ENCODE measurements around the gene PLA1A.
A peak's percentile ranks its signal among the peaks of the same experiment; 100 is the strongest.
"Not testable (repeated sequence)": the region's sequence is repeated elsewhere in the genome, so short reads cannot be mapped to it uniquely, and the experiment has no call there.

Gene PLA1A

DNA sequence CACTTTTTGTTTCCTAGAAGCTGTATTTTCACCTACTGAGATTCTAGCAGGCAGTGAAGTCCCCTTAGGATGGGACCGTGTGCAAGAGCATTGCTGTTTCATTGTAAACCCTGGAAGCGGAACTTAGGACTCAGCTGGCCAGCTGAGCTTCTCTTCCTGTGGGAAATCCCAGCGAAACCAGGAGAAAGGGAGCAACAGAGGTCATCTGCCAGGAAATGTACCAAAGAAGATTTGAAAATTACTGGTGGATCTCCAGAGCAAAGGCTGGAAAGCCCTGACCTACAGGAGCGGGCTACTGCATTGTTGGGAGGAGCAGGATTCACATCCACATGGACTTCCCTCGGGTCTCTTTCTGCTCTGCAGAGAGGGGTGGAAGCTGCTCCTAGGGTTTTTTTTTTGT lies 26.0 kb upstream of the PLA1A start:
- DNase-seq (ENCODE audit: extremely low spot score, insufficient read length, low read depth) = no peak
- FAIRE-seq = no peak

DNA sequence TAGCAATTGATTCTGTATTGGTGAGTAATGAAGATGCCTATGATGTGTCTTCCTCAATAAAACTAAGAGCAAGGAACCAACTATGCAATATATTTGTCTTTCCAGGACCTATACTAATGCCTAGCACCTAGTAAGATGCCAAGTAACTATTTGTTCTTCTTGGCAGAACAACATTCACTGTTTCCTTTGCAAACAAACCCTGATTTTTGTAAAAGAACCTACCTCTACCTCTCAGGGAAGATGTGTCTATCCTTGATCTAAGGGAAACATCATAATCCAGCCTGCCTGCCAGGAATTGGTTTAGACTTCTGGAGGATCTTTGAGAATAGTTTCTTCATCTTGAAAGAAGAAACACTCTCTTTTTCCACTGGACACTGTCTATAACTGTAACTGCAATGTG lies 22.2 kb upstream of the PLA1A start:
- FAIRE-seq (no peak), DNase-seq (ENCODE audit: extremely low spot score, insufficient read length, low read depth) (no peak)

DNA sequence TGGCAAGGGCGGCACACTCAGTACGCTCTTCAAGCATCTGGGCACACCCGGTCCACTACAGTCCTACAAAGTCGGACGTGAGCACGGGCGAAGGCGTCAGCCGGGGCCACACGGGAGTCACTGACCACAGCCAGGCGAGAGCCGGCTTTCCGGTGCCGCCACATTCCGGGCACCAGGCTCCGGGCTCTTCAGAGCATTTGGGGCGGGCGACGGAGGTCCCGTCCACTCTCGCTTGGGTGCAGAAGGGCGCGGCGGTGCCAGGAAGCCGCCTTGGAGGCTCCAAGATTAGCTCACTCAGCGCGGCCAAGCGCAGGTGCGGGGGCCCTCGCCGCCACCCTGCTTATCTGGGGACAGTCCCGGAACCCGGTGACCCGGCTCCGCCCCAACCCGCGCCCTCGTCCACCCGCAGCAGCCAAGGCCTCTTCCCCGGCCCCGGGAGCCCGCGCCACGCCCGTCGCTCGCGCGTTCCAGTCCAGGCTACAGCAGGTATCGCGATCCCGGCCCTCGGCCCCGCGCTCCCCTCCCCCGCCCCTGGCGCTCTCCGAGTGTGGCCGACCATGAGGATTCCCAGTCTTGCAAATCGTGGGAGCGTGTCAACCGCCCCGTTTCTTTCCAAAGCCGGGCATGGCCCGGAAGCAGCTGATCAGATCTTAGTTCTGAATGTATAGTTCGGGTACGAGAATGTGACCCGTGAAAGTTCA lies 18.2 kb upstream of the PLA1A start, which contains the start of gene ADPRH:
TSS of gene ADPRH (plus strand) at position 127 of the 701 bp plus-strand sequence. CDS start 2,678 bp downstream, outside the sequence.
- FAIRE-seq = no peak
- peak; percentile 58 for DNase-seq (ENCODE audit: extremely low spot score, insufficient read length, low read depth)

DNA sequence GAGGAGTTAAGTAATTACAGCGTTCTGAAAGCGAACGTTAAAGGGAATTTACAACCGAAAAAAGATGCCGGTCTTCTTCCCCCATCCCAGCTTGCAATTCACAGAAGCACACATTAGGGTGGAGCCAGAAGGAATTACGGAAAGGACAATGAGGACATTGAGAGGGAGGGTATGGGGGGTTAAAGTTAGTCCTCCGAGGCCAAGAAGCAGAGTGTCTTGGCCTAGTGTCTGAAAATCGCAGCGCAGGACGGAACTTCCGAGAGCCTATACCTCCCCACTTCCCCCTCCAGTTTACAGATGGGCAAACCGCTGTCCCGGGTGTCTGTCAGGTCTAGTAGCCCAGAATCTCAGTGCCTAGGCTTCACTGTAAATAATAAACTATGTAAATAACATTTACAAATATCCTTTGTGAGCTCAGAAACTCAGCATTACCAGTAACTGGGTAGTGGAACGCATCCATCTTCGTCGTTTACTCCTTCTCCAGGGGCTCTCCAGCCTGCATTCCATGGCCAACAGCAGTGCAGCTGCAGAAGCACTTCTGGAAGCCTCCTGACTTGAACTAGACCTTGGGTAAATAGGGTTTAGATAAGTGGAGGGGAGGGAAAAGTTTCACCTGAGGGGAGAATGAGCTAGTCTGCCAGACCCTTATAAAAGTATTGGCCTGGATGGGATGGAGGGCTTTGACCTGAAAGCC lies 17.5 kb upstream of the PLA1A start:
- DNase-seq (ENCODE audit: extremely low spot score, insufficient read length, low read depth) (no peak), FAIRE-seq (peak; percentile 99)

DNA sequence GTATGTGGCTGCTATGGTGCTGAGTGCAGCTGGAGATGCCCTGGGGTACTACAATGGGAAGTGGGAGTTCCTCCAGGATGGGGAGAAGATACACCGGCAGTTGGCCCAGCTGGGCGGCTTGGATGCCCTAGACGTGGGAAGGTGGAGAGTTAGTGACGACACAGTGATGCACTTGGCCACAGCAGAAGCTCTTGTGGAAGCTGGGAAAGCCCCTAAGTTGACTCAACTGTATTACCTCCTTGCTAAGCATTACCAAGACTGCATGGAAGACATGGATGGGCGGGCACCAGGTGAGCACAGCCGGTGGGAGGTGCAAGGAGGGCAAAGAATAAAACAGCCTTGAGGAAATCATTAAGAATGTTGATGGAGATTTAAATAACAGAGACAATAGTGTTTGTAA lies 15.5 kb upstream of the PLA1A start:
- DNase-seq (ENCODE audit: extremely low spot score, insufficient read length, low read depth) (no peak), FAIRE-seq (peak; percentile 66)

DNA sequence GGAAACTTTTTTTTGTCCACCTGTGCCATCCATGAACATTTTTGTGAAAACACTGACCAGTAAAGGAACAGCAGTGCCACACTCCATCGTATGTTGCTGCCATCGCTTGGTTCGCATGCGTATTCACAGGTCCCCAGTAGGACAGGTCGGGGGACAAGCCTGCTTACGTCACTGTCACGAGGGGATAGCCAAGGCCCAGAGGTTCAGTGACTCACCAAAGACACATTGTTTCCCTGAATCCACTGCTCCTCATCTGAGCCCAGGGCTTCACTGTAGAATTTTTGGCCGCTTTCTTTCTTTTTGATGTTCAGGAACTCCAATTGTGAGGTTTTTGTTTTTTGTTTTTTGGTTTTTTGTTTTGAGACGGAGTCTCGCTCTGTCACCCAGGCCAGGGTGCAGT lies 12.5 kb upstream of the PLA1A start:
- FAIRE-seq (no peak), DNase-seq (ENCODE audit: extremely low spot score, insufficient read length, low read depth) (no peak)

DNA sequence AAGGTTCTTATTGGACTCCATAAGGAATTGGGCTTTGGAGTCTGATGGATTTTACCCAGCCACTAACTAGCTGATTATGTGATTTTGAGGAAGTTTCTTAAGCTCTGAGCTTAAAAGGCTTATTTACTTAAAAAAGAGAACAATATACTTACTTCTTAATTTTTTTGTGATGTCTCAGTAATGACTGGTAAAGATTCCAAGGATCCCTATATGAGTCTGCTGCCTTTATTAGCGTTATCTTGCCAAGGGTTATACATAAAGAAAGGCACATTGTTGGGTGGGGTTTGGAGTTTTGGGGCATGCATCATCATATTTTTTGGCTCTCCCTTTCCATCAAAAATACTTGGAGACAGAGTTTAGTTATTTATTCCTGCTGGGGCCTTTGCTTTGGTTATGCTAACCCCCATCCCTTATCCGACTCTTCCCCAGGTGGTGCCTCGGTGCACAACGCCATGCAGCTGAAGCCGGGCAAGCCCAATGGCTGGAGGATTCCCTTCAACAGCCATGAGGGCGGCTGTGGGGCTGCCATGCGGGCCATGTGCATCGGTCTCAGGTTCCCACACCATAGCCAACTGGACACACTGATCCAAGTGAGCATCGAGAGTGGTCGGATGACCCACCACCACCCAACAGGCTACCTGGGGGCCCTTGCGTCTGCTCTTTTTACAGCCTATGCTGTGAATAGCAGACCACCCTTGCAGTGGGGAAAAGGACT lies 11.7 kb upstream of the PLA1A start:
- DNase-seq (ENCODE audit: extremely low spot score, insufficient read length, low read depth) (no peak), FAIRE-seq (no peak)

DNA sequence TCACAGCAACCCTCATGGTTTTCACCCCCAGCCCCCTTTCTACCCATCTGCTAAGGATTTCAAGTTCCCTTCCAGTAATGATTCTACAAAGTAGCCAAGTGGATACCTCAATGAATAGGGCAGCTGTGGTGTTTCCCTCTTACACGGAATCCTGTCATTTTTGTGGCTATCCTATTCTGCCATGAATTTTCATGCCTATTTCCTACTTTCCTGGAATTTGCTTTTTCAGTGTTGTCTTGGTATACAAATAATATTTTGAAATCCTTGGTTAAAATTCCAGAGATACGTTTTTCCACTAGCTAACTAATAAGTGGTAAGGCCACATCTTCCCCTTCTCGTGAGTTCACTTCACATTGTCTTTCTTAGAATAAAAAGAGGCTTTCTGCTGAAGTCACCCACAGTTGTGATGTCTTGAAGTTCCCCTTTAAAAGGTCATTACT lies 10.9 kb upstream of the PLA1A start:
- DNase-seq (ENCODE audit: extremely low spot score, insufficient read length, low read depth) (no peak), FAIRE-seq (no peak)

DNA sequence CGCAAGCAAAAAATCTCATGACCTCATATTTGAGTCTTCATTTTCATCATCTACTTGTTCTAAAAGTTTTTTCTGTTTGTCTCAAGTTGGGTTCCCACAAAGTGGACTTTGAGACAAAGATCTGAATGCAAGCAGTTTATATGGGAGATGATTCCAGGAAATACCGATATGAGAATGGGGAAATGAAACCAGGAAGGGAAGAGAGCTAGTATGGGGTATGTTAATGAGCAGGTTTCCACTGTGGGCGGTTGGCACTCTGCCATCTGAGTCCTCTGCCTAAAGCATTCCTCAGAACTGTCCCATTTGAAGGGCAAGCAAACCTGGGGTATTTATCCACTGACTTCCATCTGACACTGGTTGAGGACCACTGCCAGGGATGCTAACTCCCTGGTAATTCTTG lies 9.6 kb upstream of the PLA1A start:
- no peak for DNase-seq (ENCODE audit: extremely low spot score, insufficient read length, low read depth)
- peak; percentile 90 for FAIRE-seq

DNA sequence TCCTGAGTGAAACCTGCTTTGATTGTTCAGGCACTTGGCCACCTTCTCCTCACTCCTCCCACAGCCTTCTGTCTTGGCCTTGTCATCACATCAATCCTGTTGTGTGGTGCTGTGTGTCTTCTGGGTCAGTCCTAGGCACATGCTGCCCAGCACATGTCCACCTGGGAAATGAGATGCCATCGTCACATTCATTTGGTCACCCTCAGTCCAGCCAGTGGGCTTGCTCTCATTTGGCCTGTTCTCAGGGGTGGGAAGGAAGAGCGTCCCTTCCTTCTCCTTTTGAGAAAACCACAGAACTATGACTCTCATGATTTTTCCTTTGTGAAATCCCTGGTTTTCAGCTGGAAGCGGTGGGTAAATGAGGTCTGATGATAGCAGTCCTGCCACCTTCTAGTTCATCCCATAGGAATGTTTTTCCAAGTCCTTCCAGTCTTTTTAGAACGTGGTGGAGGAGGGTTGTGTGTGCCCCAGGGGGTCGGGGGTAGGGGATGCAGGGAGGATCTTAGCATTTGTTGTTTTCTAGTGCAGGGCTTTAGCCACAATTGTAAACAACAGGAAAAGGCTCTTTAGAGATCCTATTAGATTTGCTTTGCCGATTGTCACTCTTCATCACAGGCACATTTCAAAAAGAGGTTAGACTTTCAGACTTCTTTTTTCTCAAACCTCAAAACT lies 8.4 kb upstream of the PLA1A start:
- FAIRE-seq (peak; percentile 29), DNase-seq (ENCODE audit: extremely low spot score, insufficient read length, low read depth) (no peak)

DNA sequence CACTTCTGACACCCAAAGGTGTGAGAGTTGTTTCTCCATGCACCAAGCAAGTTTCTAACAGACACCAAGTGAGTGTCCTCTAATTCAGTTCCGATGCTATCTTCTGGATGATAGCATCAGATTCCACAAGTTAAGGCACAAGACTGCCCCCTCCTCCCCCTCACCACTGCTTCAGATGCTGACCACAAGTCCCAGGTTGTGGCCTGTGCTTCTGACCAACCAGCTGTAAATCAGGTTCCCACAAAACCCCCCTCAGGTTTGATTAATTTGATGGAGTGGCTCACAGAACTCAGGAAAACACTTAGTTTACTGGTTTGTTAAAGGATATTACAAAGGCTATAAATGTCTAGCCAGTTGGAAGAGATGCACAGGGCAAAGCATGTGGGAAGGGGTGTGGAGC lies 7.0 kb upstream of the PLA1A start:
- DNase-seq (ENCODE audit: extremely low spot score, insufficient read length, low read depth) = no peak
- peak; percentile 21 for FAIRE-seq

DNA sequence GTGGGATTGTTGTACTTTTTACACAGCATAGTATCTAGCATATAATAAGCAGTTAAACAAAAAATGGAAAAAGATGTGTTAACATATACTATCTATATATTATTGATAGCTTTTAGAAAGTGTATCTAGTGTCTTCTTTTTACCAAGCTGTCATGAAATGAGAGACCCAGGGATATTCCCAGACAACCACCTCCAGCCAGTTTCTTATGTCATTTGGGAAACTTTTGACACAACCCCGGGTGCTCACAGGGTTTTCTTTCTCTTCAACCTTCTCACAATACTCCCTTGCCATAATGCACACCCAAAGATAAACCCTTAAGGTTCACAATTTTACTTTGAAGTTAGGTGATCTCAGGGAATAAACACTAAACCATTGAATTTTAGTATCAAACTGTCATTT lies 4.8 kb upstream of the PLA1A start:
- DNase-seq (ENCODE audit: extremely low spot score, insufficient read length, low read depth) (no peak), FAIRE-seq (no peak)

DNA sequence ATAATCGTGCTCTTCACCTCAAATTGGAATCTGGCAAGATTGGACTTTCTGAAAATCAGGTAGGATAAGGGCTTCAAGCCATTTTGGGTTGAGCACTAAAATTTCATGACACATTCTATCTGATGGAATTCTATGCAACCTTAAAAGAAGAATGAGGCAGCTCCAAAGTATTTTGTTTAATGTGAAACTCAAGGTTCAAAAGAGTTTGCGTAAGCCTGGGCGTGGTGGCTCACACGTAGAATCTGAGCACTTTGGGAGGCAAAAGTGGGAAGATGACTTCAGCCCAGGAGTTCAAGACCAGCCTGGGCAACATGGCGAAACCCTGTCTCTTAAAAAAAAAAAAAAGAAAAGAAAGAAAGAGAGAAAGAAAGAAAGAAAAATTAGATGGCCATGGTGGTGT lies 3.6 kb upstream of the PLA1A start:
- no peak for DNase-seq (ENCODE audit: extremely low spot score, insufficient read length, low read depth)
- FAIRE-seq = no peak

DNA sequence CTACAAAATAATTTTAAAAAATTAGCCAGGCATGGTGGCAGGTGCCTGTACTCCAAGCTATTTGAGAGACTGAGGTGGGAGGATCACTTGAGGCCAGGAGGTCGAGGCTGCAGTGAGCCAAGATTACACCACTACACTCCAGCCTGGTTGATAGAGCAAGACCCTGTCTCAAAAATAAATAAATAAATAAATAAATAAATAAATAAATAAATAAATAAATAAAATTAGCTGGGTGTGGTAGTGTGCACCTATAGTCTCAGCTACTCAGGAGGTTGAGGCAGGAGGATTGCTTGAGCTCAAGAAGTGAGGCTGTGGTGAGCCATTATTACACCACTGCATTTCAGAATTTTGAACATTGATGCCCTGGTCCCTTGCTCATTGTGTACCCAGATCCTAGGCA lies 2.8 kb upstream of the PLA1A start:
- not testable (repeated sequence) for DNase-seq (ENCODE audit: extremely low spot score, insufficient read length, low read depth); FAIRE-seq

DNA sequence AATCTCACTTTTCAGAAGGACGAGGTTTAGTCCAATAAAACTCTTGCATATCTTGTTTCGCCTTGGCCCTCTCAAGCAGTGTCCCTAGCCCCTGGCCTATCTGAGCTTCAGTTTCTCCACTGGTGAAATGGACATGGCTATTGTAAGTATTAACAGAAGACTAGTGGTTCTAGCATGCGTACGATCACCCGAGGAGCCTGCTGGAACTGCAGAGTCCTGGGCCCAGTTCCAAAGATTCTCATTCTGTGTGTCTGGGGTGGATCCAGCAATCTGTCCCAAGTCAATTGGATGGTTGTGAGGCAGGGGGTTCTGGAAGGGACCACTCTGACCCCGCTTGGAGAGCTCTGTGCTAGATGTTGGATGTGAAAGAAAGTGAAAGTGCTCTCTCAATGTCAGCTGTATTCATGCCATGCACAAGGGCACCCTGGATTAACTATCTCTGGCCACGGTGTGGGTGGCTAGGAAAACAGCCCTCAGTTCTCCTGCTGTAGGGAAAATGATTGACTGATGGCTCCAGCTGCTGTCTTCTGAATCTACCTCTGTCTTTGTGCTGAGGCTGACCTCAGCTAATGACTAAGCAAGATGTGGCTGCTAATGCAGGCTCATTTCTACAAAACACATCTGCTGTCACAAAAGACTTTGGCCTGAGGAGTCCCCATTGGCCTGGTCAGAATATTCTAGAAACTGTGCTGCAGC lies 1.9 kb upstream of the PLA1A start:
- no peak for DNase-seq (ENCODE audit: extremely low spot score, insufficient read length, low read depth)

DNA sequence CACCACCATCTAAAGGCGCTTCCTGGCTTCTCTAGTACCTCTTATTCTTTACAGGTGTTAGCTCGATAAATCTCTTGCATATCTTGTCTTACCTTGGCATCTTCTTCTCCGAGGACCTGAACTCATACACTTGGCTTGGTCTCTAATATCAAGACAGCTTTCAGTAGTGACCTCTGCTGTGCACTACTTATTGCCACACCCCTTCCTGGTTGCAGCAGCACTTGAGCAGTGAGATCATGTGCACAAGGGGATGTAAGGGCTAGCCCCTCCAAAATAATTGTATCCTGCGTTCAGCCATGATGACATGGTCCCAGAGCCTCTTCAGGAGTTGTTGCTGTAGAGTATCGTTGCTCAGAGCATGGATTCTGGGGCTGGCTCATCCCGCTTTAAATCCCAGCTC lies 1.3 kb upstream of the PLA1A start:
- FAIRE-seq (peak; percentile 84), DNase-seq (ENCODE audit: extremely low spot score, insufficient read length, low read depth) (no peak)

More for the DNA sequence above, 1.9 kb upstream of the PLA1A start:
- no peak for FAIRE-seq

DNA sequence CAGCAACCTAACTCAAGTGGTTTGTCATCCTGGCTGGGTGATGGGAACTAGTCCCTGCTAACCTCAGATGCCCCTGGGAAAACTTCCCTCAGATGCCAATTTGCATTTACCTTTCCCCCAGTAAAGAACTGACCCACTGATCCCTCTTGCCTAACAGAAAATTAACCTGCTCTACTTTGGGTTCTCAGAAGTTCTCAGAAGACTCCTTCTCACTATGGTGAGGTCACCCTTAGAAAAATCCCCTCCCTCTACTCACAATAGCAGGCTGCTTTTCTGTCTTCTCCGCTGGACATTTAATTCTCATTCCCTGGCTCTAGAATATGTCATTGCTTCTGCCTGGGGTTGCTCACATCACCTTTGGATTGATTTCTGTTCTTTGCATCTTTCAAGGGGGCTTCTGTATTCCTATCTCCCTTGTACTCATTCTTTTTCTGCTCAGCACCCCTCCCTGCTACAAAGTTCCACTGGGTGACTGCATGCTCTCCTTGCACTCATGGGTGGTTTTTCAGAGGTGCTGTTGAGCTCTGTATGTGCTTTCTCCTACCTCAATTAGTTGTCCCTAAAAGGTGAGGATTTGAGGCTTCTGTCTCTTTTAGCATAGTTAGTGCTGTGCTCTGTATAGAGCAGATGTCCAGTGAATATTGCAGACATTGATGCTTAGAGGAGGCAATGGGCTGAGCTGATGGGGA lies 869 bp downstream of the PLA1A start:
- FAIRE-seq (peak; percentile 95), DNase-seq (ENCODE audit: extremely low spot score, insufficient read length, low read depth) (no peak)

DNA sequence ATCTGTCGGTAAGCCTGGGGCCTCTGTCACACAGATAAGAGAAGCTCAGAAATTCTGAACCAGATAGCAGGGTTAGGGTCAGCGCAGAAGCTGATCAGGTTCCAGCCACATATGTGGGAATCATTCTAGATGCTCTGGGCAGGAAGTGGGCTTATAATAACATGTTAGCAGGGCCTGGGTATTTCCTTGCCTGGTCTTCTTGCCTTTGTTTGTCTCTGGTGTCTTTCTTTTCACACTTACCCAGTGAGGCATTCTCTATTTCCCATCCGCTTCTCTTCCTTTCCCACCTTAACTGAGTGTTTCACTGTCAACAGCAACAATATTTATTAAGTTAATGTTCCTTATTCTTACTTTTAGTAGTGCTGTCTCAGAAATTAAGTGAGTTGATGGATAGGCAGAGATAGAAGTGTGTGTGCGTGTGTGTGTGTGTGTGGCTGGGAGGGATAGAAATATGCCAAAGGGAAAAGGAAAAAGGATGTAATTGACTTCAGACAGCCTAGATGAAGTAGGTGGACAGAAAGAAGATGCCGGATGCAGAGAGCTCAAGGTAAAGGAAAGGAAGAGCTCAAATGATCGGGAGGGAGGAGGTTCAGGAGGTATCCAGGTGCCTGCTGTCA lies 2.0 kb downstream of the PLA1A start:
- FAIRE-seq (peak; percentile 77), DNase-seq (ENCODE audit: extremely low spot score, insufficient read length, low read depth) (no peak)

DNA sequence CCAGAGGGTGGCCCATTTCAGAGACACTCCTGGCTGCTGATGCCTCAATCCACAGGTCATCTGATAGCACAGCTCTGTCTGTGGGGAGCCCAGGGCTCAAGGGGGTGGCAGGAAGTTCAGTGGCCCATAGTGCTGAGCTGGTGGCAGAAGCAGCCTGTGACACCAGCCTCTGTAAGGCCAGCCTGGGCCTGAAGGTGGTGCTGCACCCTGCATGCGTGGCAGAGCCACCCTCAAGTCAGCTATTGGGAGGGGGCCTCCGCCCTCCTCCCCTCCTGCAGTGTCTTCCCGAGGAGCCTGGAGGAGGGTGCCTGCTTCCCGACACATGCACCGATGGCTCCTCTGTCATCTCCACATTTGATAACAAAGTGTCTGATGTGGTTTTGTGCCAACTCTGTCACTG lies 3.0 kb downstream of the PLA1A start:
- DNase-seq (ENCODE audit: extremely low spot score, insufficient read length, low read depth) (peak; percentile 55), FAIRE-seq (peak; percentile 91)

Data from GM18507 (cell line).